HCT116 (cell line): ENCODE measurements around the gene NNAT. TPM values are rescaled to one million over a fixed set of nuclear protein-coding genes. Genes with fewer than 3 reads are reported as not detected.

ENCODE experiments used
- ATAC-seq: fragments of 200-7000 bp; cut with Tn5 transposase; 2 replicates; pipeline ENCODE4 v1.9.1; 2020; ENCODE audit warnings: mild to moderate bottlenecking, moderate library complexity
- BruUV-seq: library from RNA; stranded (reverse); fragments of 400-500 nt; replicated peaks from 2 replicates; lab custom pipeline; 2021; lab: Mats Ljungman, UMichigan
- CTCF ChIA-PET: fragments of 300-600 bp; sonication (Branson Sonifier 250); formaldehyde crosslinking; loops from one replicate; lab custom pipeline; 2021; ENCODE audit warnings: antibody characterized with exemption; lab: Charles Lee
- POLR2A ChIA-PET: fragments of 300-600, 350-600 bp; sonication (Branson Sonifier 250); formaldehyde crosslinking; loops from one replicate; lab custom pipeline; 2021; ENCODE audit warnings: antibody characterized with exemption; lab: Charles Lee
- RAD21 ChIA-PET, 2 experiments: fragments of 300-600 bp; sonication (Branson Sonifier 250); formaldehyde crosslinking; loops; one replicate each; lab custom pipeline; 2023; ENCODE audit warnings: low total read pairs in 2 of 2; ENCODE audit not compliant: uncharacterized antibody in 2 of 2, unreplicated experiment in 2 of 2, low non-redundant PET in 1 of 2; lab: Charles Lee
- DNase-seq: peaks from one replicate; pipeline ENCODE4 v3.0.0-alpha.2; 2010; ENCODE audit warnings: low read depth, low spot score
- H2AFZ ChIP-seq: fragments of 200-600 bp; shearing (Covaris generic), sonication (generic); 2 replicates; pipeline ENCODE4 v1.6.1; 2017; ENCODE audit warnings: low read depth, mixed run types, mixed read lengths, antibody characterized with exemption, low read length; ENCODE audit not compliant: poor library complexity, severe bottlenecking
- H3K27ac ChIP-seq: 2 replicates; pipeline ENCODE4 v1.5.1; 2012; ENCODE audit warnings: low read depth, low read length
- H3K27me3 ChIP-seq: fragments of 200-600 bp; sonication (generic); 2 replicates; pipeline ENCODE4 v1.6.1; 2016; ENCODE audit warnings: mixed run types, low read length, mixed read lengths; ENCODE audit not compliant: insufficient read depth
- H3K36me3 ChIP-seq, 2 experiments: fragments of 200-500 bp in 1 of 2; fragments of 200-600 bp in 1 of 2; sonication (Bioruptor generic) in 1 of 2; sonication (generic) in 1 of 2; 2 replicates each; pipeline versions ENCODE4 v1.5.1 to v1.6.1; 2014 to 2016; ENCODE audit warnings: low read length in 2 of 2, inconsistent platforms in 1 of 2, mixed read lengths in 1 of 2, mixed run types in 1 of 2; ENCODE audit not compliant: insufficient read depth in 2 of 2, control insufficient read depth in 1 of 2
- H3K4me1 ChIP-seq, 2 experiments: fragments of 200-600 bp in 1 of 2; sonication (generic) in 1 of 2; 2 replicates each; pipeline versions ENCODE4 v1.5.1 to v1.6.1; 2012 to 2017; ENCODE audit warnings: low read length in 2 of 2, inconsistent platforms in 1 of 2, mild to moderate bottlenecking in 1 of 2, mixed read lengths in 1 of 2, mixed run types in 1 of 2, moderate library complexity in 1 of 2; ENCODE audit not compliant: insufficient read depth in 2 of 2, control insufficient read depth in 1 of 2
- H3K4me2 ChIP-seq: fragments of 200-600 bp; sonication (generic); 2 replicates; pipeline ENCODE4 v1.6.1; 2017; ENCODE audit warnings: mixed run types, low read length, mixed read lengths
- H3K4me3 ChIP-seq, 2 experiments: fragments of 200-600 bp in 1 of 2; sonication (generic) in 1 of 2; replicated peaks in 1 of 2; 2 replicates each; pipeline ENCODE4 v1.5.1; 2011 to 2016; ENCODE audit warnings: low read length in 2 of 2, control low read depth in 1 of 2, low read depth in 1 of 2, mild to moderate bottlenecking in 1 of 2, mixed read lengths in 1 of 2, mixed run types in 1 of 2
- H3K79me2 ChIP-seq: fragments of 200-600 bp; sonication (generic); 2 replicates; pipeline ENCODE4 v1.6.1; 2017; ENCODE audit warnings: mild to moderate bottlenecking, mixed run types, low read length, moderate library complexity, mixed read lengths; ENCODE audit not compliant: insufficient read depth
- H3K9ac ChIP-seq: fragments of 200-600 bp; sonication (generic); 2 replicates; pipeline ENCODE4 v1.6.1; 2016; ENCODE audit warnings: low read length, mixed read lengths
- H3K9me2 ChIP-seq: fragments of 200-600 bp; sonication (generic), shearing (Covaris generic); 2 replicates; pipeline ENCODE4 v1.6.1; 2017; ENCODE audit warnings: mixed run types, mild to moderate bottlenecking, moderate library complexity; ENCODE audit not compliant: insufficient read depth
- H3K9me3 ChIP-seq, 2 experiments: fragments of 200-500 bp in 1 of 2; fragments of 200-600 bp in 1 of 2; sonication (Bioruptor generic) in 1 of 2; sonication (generic) in 1 of 2; 2 replicates each; pipeline ENCODE4 v1.6.1; 2014 to 2017; ENCODE audit warnings: low read length in 2 of 2, mixed read lengths in 2 of 2, inconsistent platforms in 1 of 2, low read depth in 1 of 2, mild to moderate bottlenecking in 1 of 2, mixed run types in 1 of 2, moderate library complexity in 1 of 2; ENCODE audit not compliant: control insufficient read depth in 1 of 2, insufficient read depth in 1 of 2
- H4K20me1 ChIP-seq: fragments of 200-600 bp; sonication (generic), shearing (Covaris generic); 2 replicates; pipeline ENCODE4 v1.6.1; 2017; ENCODE audit warnings: mixed run types, mild to moderate bottlenecking, moderate library complexity; ENCODE audit not compliant: insufficient read depth
- CBX3 ChIP-seq: IDR thresholded peaks from 2 replicates; pipeline ENCODE4 v1.6.1; 2012; ENCODE audit warnings: low read depth
- CEBPB ChIP-seq: IDR thresholded peaks from 2 replicates; pipeline ENCODE4 v1.6.1; 2012; ENCODE audit warnings: low read depth
- EGR1 ChIP-seq: IDR thresholded peaks from 2 replicates; pipeline ENCODE4 v1.6.1; 2012; ENCODE audit warnings: low read depth
- ELF1 ChIP-seq: IDR thresholded peaks from 2 replicates; pipeline ENCODE4 v1.6.1; 2012; ENCODE audit warnings: low read depth, borderline replicate concordance
- EZH2 ChIP-seq: fragments of 200-600 bp; sonication (generic); IDR thresholded peaks from 2 replicates; pipeline ENCODE4 v1.6.1; 2017; ENCODE audit warnings: antibody characterized with exemption, mixed run types
- FOSL1 ChIP-seq: IDR thresholded peaks from 2 replicates; pipeline ENCODE4 v1.6.1; 2012; ENCODE audit warnings: low read depth
- JUND ChIP-seq: IDR thresholded peaks from 2 replicates; pipeline ENCODE4 v1.6.1; 2012
- MAX ChIP-seq: IDR thresholded peaks from 2 replicates; pipeline ENCODE4 v1.6.1; 2012
- POLR2A ChIP-seq: IDR thresholded peaks from 2 replicates; pipeline ENCODE4 v1.7.0; 2011; ENCODE audit warnings: borderline replicate concordance; ENCODE audit not compliant: insufficient read depth, insufficient read length; ENCODE audit errors: extremely low read depth
- RAD21 ChIP-seq: IDR thresholded peaks from 2 replicates; pipeline ENCODE4 v1.6.1; 2012; ENCODE audit warnings: low read depth, mild to moderate bottlenecking
- SIN3A ChIP-seq: IDR thresholded peaks from 2 replicates; pipeline ENCODE4 v1.6.1; 2012; ENCODE audit warnings: low read depth
- TCF7L2 ChIP-seq: IDR thresholded peaks from 2 replicates; pipeline ENCODE4 v1.7.0; 2011; ENCODE audit warnings: borderline replicate concordance, inconsistent platforms; ENCODE audit not compliant: insufficient read depth, insufficient read length; ENCODE audit errors: extremely low read depth
- YY1 ChIP-seq: IDR thresholded peaks from 2 replicates; pipeline ENCODE4 v1.6.1; 2011; ENCODE audit warnings: low read length, low read depth, moderate library complexity, mild to moderate bottlenecking; ENCODE audit not compliant: insufficient replicate concordance; ENCODE audit errors: extremely low read depth
- ZFX ChIP-seq: fragments of 450-650 bp; IDR thresholded peaks from 2 replicates; pipeline ENCODE4 v1.6.1; 2017
- ZNF274 ChIP-seq: fragments of 200-500 bp; sonication (Bioruptor generic); IDR thresholded peaks from 2 replicates; pipeline ENCODE4 v1.6.1; 2014; ENCODE audit warnings: mild to moderate bottlenecking, low read depth, low read length, inconsistent platforms
- intact Hi-C: fragments of 100-400 bp; cut with micrococcal nuclease; formaldehyde crosslinking; loops from 2 replicates; pipeline ENCODE4 v1.10.0; 2022
- total RNA-seq: library from RNA; stranded (reverse); gene quantifications from one replicate; pipeline ENCODE4 v1.2.1, GENCODE V29; 2021; ENCODE audit not compliant: unreplicated experiment
- TF ChIP-seq, protein P1 (sequence below): IDR thresholded peaks from 2 replicates; pipeline ENCODE4 v1.6.1; 2011; ENCODE audit warnings: mild to moderate bottlenecking, low read length, moderate library complexity; ENCODE audit not compliant: insufficient replicate concordance; ENCODE audit errors: extremely low read depth
- TF ChIP-seq, protein P2 (sequence below): IDR thresholded peaks from 2 replicates; pipeline ENCODE4 v1.6.1; 2012
- TF ChIP-seq, protein P3 (sequence below): IDR thresholded peaks from 2 replicates; pipeline ENCODE4 v1.6.1; 2012; ENCODE audit warnings: low read depth
- TF ChIP-seq, protein P4 (sequence below), 3 experiments: fragments of 200-600 bp in 1 of 3; sonication (generic) in 1 of 3; IDR thresholded peaks in 2 of 3; conservative IDR thresholded peaks in 1 of 3; 2 replicates each; pipeline ENCODE4 v1.5.1; 2012 to 2017; ENCODE audit warnings: low read depth in 2 of 3, low read length in 2 of 3, antibody characterized with exemption in 1 of 3, borderline replicate concordance in 1 of 3, control low read depth in 1 of 3, mild to moderate bottlenecking in 1 of 3, mixed read lengths in 1 of 3, mixed run types in 1 of 3, moderate library complexity in 1 of 3; ENCODE audit not compliant: insufficient read depth in 1 of 3

Gene NNAT
- total RNA-seq, 1 experiment from 2014 or later = not detected

DNA sequence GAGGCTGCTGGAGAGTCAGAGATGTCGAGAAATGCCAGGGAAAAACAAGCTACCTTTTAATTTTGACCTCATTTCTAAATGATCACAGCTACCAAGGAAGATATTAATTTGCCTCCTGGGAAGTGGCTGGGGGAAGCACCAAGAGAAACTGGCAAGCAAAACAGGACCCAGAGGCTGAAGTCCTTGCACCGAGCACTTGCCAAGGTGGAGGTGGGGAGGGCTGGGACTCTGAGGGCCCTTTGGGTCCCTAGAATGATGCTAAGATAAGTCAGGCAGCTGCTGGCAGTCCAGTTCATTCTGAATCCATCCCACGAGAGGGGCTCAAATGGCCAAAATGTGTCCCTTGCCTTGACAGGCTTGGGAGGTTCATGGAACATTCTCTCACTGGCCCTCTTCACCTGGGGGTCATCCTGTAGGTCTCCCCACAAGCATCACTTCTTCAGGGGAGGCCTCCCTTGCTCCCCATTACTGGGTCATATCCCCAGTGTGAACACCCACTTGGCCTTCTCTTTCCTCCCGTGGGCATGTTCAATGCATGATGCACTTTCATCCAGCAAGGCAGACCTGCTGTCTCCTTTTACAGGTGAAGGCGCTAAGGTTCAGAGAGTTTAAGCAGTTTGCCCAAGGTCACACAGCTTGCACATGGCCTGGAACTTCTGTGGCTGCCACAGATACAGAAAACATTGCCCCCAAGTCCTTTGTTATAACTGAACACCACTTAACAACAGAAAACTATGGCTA is 45.7 kb downstream of the NNAT start:
- BruUV-seq = no TSS peak
- no peak for ATAC-seq
- no peaks in the 10 kb centered on the region for H3K9me3 ChIP-seq
- no peak overlapping the region for H3K4me2 ChIP-seq
- H3K27me3 ChIP-seq = peaks cover 51% of the 10 kb centered on the region
- H3K27ac ChIP-seq = no peak overlapping the region
- TF ChIP-seq, protein P1, sequence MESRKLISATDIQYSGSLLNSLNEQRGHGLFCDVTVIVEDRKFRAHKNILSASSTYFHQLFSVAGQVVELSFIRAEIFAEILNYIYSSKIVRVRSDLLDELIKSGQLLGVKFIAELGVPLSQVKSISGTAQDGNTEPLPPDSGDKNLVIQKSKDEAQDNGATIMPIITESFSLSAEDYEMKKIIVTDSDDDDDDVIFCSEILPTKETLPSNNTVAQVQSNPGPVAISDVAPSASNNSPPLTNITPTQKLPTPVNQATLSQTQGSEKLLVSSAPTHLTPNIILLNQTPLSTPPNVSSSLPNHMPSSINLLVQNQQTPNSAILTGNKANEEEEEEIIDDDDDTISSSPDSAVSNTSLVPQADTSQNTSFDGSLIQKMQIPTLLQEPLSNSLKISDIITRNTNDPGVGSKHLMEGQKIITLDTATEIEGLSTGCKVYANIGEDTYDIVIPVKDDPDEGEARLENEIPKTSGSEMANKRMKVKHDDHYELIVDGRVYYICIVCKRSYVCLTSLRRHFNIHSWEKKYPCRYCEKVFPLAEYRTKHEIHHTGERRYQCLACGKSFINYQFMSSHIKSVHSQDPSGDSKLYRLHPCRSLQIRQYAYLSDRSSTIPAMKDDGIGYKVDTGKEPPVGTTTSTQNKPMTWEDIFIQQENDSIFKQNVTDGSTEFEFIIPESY = no peak
- TF ChIP-seq, protein P2, sequence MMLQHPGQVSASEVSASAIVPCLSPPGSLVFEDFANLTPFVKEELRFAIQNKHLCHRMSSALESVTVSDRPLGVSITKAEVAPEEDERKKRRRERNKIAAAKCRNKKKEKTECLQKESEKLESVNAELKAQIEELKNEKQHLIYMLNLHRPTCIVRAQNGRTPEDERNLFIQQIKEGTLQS = no peak
- TF ChIP-seq, protein P3, sequence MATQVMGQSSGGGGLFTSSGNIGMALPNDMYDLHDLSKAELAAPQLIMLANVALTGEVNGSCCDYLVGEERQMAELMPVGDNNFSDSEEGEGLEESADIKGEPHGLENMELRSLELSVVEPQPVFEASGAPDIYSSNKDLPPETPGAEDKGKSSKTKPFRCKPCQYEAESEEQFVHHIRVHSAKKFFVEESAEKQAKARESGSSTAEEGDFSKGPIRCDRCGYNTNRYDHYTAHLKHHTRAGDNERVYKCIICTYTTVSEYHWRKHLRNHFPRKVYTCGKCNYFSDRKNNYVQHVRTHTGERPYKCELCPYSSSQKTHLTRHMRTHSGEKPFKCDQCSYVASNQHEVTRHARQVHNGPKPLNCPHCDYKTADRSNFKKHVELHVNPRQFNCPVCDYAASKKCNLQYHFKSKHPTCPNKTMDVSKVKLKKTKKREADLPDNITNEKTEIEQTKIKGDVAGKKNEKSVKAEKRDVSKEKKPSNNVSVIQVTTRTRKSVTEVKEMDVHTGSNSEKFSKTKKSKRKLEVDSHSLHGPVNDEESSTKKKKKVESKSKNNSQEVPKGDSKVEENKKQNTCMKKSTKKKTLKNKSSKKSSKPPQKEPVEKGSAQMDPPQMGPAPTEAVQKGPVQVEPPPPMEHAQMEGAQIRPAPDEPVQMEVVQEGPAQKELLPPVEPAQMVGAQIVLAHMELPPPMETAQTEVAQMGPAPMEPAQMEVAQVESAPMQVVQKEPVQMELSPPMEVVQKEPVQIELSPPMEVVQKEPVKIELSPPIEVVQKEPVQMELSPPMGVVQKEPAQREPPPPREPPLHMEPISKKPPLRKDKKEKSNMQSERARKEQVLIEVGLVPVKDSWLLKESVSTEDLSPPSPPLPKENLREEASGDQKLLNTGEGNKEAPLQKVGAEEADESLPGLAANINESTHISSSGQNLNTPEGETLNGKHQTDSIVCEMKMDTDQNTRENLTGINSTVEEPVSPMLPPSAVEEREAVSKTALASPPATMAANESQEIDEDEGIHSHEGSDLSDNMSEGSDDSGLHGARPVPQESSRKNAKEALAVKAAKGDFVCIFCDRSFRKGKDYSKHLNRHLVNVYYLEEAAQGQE = no peak
- no peak for TF ChIP-seq MAX
- TF ChIP-seq ELF1 = no peak
- TF ChIP-seq, protein P4, sequence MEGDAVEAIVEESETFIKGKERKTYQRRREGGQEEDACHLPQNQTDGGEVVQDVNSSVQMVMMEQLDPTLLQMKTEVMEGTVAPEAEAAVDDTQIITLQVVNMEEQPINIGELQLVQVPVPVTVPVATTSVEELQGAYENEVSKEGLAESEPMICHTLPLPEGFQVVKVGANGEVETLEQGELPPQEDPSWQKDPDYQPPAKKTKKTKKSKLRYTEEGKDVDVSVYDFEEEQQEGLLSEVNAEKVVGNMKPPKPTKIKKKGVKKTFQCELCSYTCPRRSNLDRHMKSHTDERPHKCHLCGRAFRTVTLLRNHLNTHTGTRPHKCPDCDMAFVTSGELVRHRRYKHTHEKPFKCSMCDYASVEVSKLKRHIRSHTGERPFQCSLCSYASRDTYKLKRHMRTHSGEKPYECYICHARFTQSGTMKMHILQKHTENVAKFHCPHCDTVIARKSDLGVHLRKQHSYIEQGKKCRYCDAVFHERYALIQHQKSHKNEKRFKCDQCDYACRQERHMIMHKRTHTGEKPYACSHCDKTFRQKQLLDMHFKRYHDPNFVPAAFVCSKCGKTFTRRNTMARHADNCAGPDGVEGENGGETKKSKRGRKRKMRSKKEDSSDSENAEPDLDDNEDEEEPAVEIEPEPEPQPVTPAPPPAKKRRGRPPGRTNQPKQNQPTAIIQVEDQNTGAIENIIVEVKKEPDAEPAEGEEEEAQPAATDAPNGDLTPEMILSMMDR (IDR thresholded peaks at IDR 0.05 in 2 of 3, conservative IDR thresholded peaks at IDR 0.05 in 1 of 3; ENCODE audit: borderline replicate concordance in 1 of 3, insufficient read depth in 1 of 3, low read depth in 2 of 3, low read length in 2 of 3) = no peak
- no peak for TF ChIP-seq POLR2A
- no peak for TF ChIP-seq SIN3A
- no peak for TF ChIP-seq EGR1
- TF ChIP-seq CEBPB = no peak
- no peak for TF ChIP-seq CBX3
- no peak for TF ChIP-seq EZH2
- no peak for TF ChIP-seq ZNF274
- no peak for TF ChIP-seq ZFX
- no peak for TF ChIP-seq YY1
- TF ChIP-seq JUND = no peak
- no peak for TF ChIP-seq RAD21
- no peak for TF ChIP-seq FOSL1
- no peak for TF ChIP-seq TCF7L2
- H4K20me1 ChIP-seq = no peaks in the 10 kb centered on the region
- H3K9me2 ChIP-seq = no peaks in the 10 kb centered on the region
- intact Hi-C loops = loop anchor here (10.0 kb wide), 1 partner anchor 598 kb away; the partner anchor contains the start of gene TGM2
- H3K79me2 ChIP-seq = no peaks in the 10 kb centered on the region
- no peak overlapping the region for H3K9ac ChIP-seq
- H3K4me1 ChIP-seq = peaks cover 4 to 9% of the 10 kb centered on the region in 2 experiments; a peak in 1 of 4 replicates
- ChIA-PET RAD21 (no interaction called here), POLR2A (no interaction called here), CTCF (interaction anchor here (1.0 to 1.2 kb wide), 2 partner anchors 426 to 654 kb away, joined by 3 to 5 read pairs; no protein-coding TSS in a partner anchor)
- H3K4me3 ChIP-seq = no peak overlapping the region
- no peak overlapping the region for H2AFZ ChIP-seq
- no peaks in the 10 kb centered on the region for H3K36me3 ChIP-seq
- DNase-seq = no peak
